Measurements from ENCODE around the gene LIX1L.

- no peak for TF ChIP-seq CTCF (IDR thresholded peaks at IDR 0.05)
- no peak for TF ChIP-seq POLR2A (IDR thresholded peaks at IDR 0.05)
Observed at GRCh38 chr1:145947551-145947950, 10.3 kb downstream of the LIX1L start.
